SU-DHL-6 (cell line): ENCODE data around the gene RRP9.

Experiments
- CTCF ChIP-seq: fragments of 200-600 bp; sonication (generic); IDR thresholded peaks from one replicate; pipeline ENCODE4 v1.5.1; 2017; ENCODE audit warnings: antibody characterized with exemption, mild to moderate bottlenecking, low read length, moderate library complexity; ENCODE audit not compliant: insufficient read depth, poor library complexity, severe bottlenecking
- EZH2phosphoT487 ChIP-seq: fragments of 200-600 bp; sonication (generic), shearing (Covaris generic); conservative IDR thresholded peaks from 2 replicates; pipeline ENCODE4 v1.6.1; 2018; ENCODE audit warnings: mild to moderate bottlenecking, antibody characterized with exemption, low read length, moderate library complexity, mixed read lengths

DNA sequence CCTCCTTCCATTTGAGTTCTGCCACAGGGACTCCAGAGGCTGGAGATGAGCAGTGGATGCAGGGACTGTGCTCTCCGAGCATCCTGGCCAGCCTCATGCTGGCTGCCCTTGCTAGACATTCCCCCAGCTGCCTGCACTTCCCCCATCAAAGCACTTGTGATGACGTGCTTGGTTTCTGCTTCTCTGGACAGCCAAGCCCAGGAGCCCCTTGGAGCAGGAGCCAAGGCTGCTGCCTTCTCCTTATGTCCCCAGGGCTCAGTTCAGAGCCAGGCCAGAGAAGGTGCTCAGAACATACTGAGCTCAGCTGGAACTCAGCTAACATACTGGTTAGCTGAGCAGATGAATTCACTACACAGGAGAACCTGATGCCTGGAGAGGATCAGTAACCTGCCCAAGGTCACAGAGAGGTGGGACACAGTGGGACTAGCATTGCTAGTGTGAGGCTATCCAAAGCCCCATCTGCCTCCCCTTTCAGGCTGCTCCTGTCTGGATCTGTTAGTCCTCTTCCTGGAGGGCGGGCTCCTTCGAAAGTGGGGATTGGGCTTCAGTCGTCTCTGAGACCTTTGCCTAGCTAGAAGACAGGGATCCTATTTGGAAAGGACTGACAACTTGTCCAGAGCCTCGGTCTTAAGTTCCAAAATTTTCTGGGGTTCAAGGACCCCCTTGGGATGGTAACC is 21.3 kb upstream of the RRP9 start:
- TF ChIP-seq CTCF (no peak), EZH2phosphoT487 (no peak)
